Immature natural killer cell (primary cell): ENCODE results near the gene KRT20. TPM values are rescaled to one million over a fixed set of nuclear protein-coding genes. Genes with fewer than 3 reads are reported as not detected.

Source experiments
- DNase-seq, 3 donors: peaks; one replicate each; pipeline ENCODE4 v3.0.0; 2022; ENCODE audit warnings: mixed read lengths in 1 of 3
- H3K27ac Mint-ChIP-seq, 6 donors: one replicate each; pipeline ENCODE4 v1.8.0; 2020; ENCODE audit warnings: mixed read lengths in 6 of 6, mild to moderate bottlenecking in 5 of 6, inconsistent platforms in 4 of 6, moderate library complexity in 3 of 6
- H3K27me3 Mint-ChIP-seq, 3 donors: one replicate each; pipeline ENCODE4 v1.8.0; 2020 to 2021; ENCODE audit warnings: low read depth in 3 of 3, mild to moderate bottlenecking in 3 of 3, mixed read lengths in 3 of 3, moderate library complexity in 3 of 3, inconsistent platforms in 1 of 3
- H3K36me3 Mint-ChIP-seq, 3 donors: one replicate each; pipeline ENCODE4 v1.8.0; 2020; ENCODE audit warnings: mixed read lengths in 3 of 3, inconsistent platforms in 2 of 3, mild to moderate bottlenecking in 2 of 3
- H3K4me1 Mint-ChIP-seq, 2 donors: one replicate each; pipeline ENCODE4 v1.8.0; 2020; ENCODE audit warnings: inconsistent platforms in 2 of 2, mild to moderate bottlenecking in 2 of 2, mixed read lengths in 2 of 2, moderate library complexity in 1 of 2
- H3K4me3 Mint-ChIP-seq, 5 donors: one replicate each; pipeline ENCODE4 v1.8.0; 2020; ENCODE audit warnings: mild to moderate bottlenecking in 5 of 5, mixed read lengths in 5 of 5, inconsistent platforms in 3 of 5, moderate library complexity in 3 of 5
- H3K9me3 Mint-ChIP-seq, 6 donors: one replicate each; pipeline ENCODE4 v1.8.0; 2020; ENCODE audit warnings: mild to moderate bottlenecking in 6 of 6, mixed read lengths in 6 of 6, inconsistent platforms in 4 of 6, moderate library complexity in 3 of 6
- polyA plus RNA-seq, 3 donors: library from polyadenylated mRNA; unstranded; fragments of 300-500 nt; fragmentation: Illumina TruSeq; gene quantifications; one replicate each; pipeline ENCODE4 v1.2.3, GENCODE V29; 2021

Gene KRT20
- polyA plus RNA-seq, 3 donors from 2014 or later, result not detected

DNA sequence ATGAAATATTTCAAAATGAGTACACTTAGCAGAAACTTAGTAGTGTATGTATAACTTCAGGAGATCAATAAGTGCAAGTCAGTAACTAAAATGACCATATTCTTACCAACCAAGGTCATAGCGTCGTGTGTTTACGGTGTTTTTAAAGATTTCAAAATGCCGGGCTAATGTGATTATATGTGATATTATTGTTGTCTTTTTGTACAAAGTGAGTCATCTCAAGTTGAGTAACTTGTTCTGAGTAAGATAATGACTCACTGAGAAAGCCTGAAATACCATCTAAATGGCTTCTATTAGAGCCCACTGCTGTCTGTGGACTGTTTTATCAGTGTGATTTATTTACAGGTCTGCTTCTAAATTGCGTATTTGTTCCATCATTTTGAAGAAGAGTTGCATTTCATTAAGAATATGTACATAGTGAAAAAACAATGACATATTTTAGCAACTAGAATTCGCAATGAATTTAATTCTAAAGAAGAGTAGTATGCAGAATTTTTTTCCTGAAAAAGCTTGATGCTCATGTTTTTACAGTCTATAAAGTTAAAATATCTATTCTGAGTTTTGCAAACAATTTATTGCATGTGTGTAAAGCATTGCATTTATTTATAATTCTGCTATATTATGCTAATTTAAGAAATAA is 30.7 kb downstream of the KRT20 start:
- H3K27me3 Mint-ChIP-seq, result peaks cover 5 to 8% (median 7%) of the 10 kb centered on the region in 3 donors
- H3K36me3 Mint-ChIP-seq, result no peaks in the 10 kb centered on the region
- DNase-seq, result no peak
- no peak overlapping the region for H3K4me3 Mint-ChIP-seq
- no peaks in the 10 kb centered on the region for H3K4me1 Mint-ChIP-seq
- H3K27ac Mint-ChIP-seq, result no peak overlapping the region
- H3K9me3 Mint-ChIP-seq, result no peaks in the 10 kb centered on the region

DNA sequence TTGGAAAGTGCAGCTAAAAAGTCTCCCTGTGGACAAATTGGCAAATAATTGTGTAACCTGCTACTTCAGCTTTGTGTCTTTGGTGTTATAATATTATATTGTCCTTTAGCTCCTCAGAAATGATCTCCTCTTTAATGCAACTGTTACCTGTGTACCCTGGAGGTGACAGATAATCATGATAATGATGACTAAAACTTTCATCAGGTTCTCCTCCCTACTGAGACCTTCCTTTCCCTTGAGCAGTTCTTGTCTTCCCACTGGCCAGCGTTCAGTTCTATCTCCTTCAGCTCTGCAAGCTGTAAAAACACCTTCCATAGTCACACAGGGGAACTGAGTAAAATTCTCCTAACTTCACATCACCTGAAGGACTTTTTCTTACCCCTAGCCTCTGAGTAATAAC is 32.7 kb downstream of the KRT20 start:
- H3K4me3 Mint-ChIP-seq, result no peak overlapping the region
- no peaks in the 10 kb centered on the region for H3K36me3 Mint-ChIP-seq
- no peak overlapping the region for H3K27ac Mint-ChIP-seq
- H3K4me1 Mint-ChIP-seq, result no peaks in the 10 kb centered on the region
- no peaks in the 10 kb centered on the region for H3K9me3 Mint-ChIP-seq
- H3K27me3 Mint-ChIP-seq, result peaks cover 3 to 8% (median 7%) of the 10 kb centered on the region in 3 donors
- no peak for DNase-seq

DNA sequence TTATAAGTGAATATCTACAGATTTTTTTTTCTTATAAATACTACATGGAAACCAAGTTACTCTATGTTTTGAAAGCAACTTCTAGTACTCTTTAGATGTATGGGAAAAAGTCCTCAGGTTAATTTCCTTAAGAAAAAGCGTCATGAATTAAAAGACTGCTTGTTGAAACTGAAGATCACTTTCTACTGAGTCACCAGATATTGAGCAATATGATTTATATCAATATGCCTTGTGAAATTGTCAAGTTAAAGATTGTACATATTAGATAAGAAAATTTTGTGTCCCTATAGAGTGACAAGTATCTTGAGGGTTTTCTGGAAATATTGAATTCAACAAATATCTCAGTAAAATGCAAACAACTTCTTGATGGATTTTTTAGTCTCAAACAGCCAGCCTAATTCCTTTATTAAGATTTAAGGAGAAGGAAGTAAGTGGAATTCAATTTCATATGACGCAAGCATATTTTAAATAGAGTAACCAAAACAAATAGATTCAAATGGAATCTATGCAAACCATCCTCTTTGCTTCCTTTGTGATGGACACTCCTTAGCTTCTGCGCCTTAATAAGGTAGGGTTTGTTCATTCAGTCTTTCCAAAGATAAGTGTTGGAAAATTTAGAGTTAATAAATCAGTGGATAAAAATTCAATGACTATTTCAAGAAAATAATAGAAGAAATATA is 34.6 kb downstream of the KRT20 start:
- Mint-ChIP-seq H3K4me3 (no peak overlapping the region), H3K4me1 (no peaks in the 10 kb centered on the region), H3K9me3 (no peaks in the 10 kb centered on the region), H3K36me3 (no peaks in the 10 kb centered on the region), H3K27me3 (peaks cover 3 to 14% (median 7%) of the 10 kb centered on the region in 3 donors), H3K27ac (no peak overlapping the region)
- DNase-seq, result no peak

DNA sequence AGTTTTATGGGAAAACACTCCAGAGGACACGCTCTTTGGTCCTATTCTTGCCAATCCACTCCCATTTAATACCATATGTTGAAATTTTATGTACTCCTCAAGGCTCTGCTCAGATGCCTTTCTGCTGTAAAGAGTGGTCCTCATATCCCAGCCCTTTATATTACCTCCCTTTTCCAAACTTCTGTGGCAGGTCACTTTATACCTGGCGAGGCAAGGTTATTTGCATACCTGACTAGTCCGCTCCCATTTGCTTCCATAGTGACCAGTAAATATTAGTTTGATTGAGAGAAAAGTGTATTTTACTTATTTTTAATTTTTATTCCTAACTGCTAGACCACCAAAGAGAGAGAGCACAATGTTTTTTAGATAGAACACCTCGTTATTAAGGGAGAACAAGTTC is 35.3 kb downstream of the KRT20 start:
- peaks cover 3 to 17% (median 10%) of the 10 kb centered on the region in 3 donors for H3K27me3 Mint-ChIP-seq
- H3K36me3 Mint-ChIP-seq, result no peaks in the 10 kb centered on the region
- H3K4me1 Mint-ChIP-seq, result no peaks in the 10 kb centered on the region
- no peak overlapping the region for H3K27ac Mint-ChIP-seq
- DNase-seq, result no peak
- H3K4me3 Mint-ChIP-seq, result no peak overlapping the region
- no peaks in the 10 kb centered on the region for H3K9me3 Mint-ChIP-seq

DNA sequence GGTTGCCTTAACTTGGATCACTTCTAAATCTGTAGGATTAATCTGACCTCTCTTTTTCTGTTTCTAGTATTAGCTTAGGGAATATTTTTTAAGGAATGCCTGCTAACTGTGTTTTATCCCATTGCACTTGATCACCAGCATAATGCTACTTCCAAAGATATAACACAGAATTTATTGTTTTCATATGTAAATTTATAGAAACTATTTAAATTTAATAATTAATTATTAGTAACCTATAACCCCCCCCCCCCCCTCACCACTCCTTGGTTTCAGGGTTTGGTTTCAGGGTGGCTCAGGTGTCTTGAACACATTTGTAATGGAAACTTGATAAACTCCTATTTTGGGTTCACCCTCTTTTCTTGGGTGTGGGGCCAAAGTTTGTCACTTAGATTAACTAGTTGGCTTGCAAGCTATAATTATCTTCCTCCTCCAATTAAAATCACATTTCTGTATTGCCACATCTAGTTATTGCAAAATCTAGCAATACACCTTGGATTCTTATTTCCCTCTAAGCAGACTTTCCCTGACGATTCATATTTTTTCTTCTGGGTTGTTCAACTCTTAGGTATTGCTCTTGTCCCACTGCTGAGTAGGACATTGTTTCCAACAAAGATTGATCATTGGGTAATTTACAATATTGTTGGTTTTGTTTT is 36.3 kb downstream of the KRT20 start:
- H3K27me3 Mint-ChIP-seq, result peaks cover 0 to 19% (median 16%) of the 10 kb centered on the region in 3 donors
- no peaks in the 10 kb centered on the region for H3K4me1 Mint-ChIP-seq
- H3K4me3 Mint-ChIP-seq, result no peak overlapping the region
- H3K9me3 Mint-ChIP-seq, result no peaks in the 10 kb centered on the region
- H3K36me3 Mint-ChIP-seq, result no peaks in the 10 kb centered on the region
- no peak overlapping the region for H3K27ac Mint-ChIP-seq
- DNase-seq, result no peak

DNA sequence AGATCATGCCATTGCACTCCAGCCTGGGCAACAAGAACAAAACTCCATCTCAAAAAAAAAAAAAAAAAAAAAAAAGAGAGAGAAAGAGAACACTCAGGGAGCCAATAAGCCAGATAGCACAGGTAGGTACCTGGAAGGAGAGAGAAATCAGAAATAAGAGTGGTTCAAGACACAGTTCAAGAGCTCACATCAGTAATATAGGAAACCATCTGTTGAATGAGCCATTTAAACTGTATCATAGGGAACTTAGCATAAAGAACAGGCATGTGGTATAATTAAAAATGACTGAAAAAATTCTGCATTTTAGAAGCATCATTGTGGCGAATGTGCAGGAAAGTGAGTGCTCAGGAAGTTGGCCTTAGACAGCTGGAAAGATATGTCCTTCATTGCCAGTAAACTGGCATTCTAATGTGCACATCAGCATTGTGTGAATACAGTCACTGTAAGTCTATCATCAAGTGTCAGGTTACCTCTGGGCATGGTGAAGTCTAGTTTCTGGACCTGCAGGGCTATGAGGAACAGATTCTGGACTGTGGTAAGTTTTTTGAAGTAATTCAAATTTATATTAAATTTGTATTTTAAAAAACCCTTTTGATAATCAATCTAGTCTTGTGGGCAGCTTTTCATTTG is 38.4 kb downstream of the KRT20 start:
- H3K27me3 Mint-ChIP-seq, result peaks cover 0 to 19% (median 13%) of the 10 kb centered on the region in 3 donors
- peaks cover 0 to 2% (median 0%) of the 10 kb centered on the region in 6 donors for H3K9me3 Mint-ChIP-seq
- H3K4me1 Mint-ChIP-seq, result no peaks in the 10 kb centered on the region
- H3K27ac Mint-ChIP-seq, result no peak overlapping the region
- H3K4me3 Mint-ChIP-seq, result no peak overlapping the region
- H3K36me3 Mint-ChIP-seq, result no peaks in the 10 kb centered on the region
- no peak for DNase-seq

DNA sequence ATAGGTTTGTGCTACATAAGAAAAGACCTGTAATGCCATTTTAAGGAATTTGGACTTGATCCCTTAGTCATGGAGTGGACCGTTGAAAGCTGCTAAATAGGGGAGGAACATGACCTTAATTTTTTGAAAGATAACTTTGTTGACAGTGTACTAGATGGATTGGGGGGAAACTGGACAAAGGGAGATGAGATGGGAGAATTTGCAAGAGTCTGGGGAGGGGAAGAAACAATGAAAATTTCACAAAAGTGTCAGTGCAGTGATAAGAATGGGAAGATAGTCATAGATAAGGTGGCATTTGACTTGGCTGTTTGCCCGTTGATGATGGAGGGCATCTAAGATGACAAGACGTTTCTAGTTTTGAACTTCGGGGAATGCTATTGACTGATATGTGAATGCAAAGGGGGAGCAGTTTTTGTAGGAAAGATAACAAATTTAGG is 40.4 kb downstream of the KRT20 start:
- no peak overlapping the region for H3K4me3 Mint-ChIP-seq

DNA sequence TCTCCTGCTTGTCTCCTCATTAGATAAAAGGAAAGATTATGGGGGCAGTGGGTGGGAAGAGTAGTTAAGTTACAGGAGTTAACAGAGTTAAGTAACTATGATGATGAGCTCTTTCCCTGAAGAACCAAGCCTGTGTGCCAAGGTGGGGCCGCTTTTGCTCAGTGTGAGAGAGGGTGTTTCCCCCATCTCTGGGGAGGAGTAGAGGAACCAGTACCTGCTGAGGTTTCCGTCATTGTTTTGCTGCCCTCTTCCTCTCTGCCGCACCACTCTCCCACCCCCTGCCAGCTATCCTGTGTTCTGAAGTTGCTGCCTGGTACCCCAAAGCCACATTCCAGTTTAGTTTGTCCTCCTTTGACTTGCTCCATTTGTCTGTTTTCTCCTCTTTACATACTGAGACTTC is 41.8 kb downstream of the KRT20 start:
- Mint-ChIP-seq H3K27ac (no peak overlapping the region), H3K4me3 (no peak overlapping the region), H3K4me1 (no peaks in the 10 kb centered on the region), H3K27me3 (peaks cover 0 to 17% (median 13%) of the 10 kb centered on the region in 3 donors), H3K9me3 (peaks cover 0 to 2% (median 0%) of the 10 kb centered on the region in 6 donors), H3K36me3 (peaks cover 4 to 9% (median 4%) of the 10 kb centered on the region in 3 donors)
- no peak for DNase-seq

More for the DNA sequence above, 40.4 kb downstream of the KRT20 start:
- Mint-ChIP-seq H3K27ac (no peak overlapping the region), H3K9me3 (peaks cover 0 to 2% (median 0%) of the 10 kb centered on the region in 6 donors), H3K27me3 (peaks cover 0 to 20% (median 13%) of the 10 kb centered on the region in 3 donors), H3K36me3 (peaks cover 0 to 4% (median under 1%) of the 10 kb centered on the region in 3 donors), H3K4me1 (no peaks in the 10 kb centered on the region)
- DNase-seq, result no peak

DNA sequence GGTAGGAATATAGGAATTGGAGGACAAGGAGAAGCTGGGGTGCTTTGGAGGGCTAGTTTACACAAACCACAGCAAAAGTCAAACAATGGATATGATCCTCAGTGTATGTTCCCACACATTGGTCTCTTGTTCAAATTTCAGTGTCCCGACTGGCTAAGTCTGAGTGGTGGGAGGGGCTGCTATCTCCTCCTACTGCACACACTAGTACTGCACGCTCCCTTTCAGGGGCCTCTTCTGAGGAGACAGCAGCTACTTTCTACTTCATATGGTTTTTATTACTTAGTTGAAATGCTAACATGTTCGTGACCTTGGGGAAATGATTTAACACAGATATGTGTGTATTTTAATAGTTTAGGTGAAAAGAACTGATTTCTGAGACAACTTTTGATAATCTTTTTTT is 43.8 kb downstream of the KRT20 start:
- Mint-ChIP-seq H3K4me1 (no peaks in the 10 kb centered on the region), H3K36me3 (peaks cover 4 to 10% (median 4%) of the 10 kb centered on the region in 3 donors), H3K27ac (no peak overlapping the region), H3K4me3 (no peak overlapping the region), H3K9me3 (peaks cover 0 to 2% (median 0%) of the 10 kb centered on the region in 6 donors), H3K27me3 (peaks cover 0 to 17% (median 13%) of the 10 kb centered on the region in 3 donors)
- no peak for DNase-seq

DNA sequence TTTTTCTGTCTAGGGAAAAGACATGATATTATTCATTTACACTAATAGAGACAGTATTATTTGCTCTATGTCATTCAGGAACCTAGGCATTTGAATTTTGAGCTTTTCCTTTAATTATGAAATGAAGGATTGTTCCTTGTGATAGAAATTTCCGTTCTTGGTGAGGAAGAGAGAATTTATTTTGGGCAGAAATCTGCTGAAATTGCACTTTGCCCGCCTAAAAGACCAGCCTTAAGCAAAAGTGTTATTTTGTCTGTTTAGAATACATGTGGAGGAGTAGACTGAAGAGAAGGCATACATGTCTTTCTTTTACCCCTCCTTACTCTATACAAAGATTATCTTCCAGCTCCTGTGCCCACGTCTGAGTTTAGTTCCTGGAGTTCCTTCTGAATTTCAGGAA is 45.8 kb downstream of the KRT20 start:
- no peak overlapping the region for H3K4me3 Mint-ChIP-seq
- H3K9me3 Mint-ChIP-seq, result peaks cover 0 to 2% (median 0%) of the 10 kb centered on the region in 6 donors
- no peak for DNase-seq
- no peaks in the 10 kb centered on the region for H3K4me1 Mint-ChIP-seq
- peaks cover 1 to 6% (median 3%) of the 10 kb centered on the region in 3 donors for H3K27me3 Mint-ChIP-seq
- no peak overlapping the region for H3K27ac Mint-ChIP-seq
- H3K36me3 Mint-ChIP-seq, result peaks cover 10 to 23% (median 16%) of the 10 kb centered on the region in 3 donors

DNA sequence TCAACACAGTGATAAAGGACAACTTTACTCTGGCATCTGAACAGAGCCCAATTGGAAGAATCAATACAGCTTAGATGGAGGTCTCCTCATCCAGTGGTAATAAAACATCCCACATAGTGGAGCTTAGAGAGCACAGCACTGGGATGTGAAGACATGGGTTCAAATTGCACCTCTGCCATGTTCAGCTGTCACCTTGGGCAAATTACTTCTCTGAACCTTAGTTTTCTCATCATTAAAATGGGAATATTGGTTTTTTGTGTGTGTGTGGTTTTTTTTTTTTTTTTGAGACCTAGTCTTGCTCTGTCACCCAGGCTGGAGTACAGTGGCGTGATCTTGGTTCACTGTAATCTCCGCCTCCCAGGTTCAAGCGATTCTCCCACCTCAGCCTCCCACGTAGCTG is 49.0 kb downstream of the KRT20 start:
- Mint-ChIP-seq H3K27me3 (peaks cover 1 to 2% (median 2%) of the 10 kb centered on the region in 3 donors), H3K36me3 (peaks cover 9 to 28% (median 23%) of the 10 kb centered on the region in 3 donors), H3K9me3 (no peaks in the 10 kb centered on the region)

DNA sequence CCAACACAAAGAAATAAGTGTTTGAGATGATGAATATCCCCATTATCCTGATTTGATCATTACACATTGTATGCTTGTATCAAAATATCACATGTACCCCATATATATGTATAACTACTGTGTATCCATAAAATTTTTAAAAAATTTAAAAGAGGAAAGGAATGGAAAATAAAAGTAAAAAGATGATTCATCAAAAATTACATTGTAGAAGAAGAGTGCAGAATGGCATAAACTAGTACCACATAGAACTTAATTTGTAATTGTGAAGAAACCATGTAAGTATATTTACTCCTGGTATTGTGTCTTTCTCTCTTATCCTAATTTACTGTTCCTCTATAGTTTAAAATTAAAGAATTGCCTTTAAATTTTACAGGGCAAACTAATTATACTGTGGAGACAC is 51.2 kb downstream of the KRT20 start:
- Mint-ChIP-seq H3K27me3 (peaks cover 0 to 1% (median 0%) of the 10 kb centered on the region in 3 donors), H3K4me1 (no peaks in the 10 kb centered on the region), H3K36me3 (peaks cover 6 to 29% (median 26%) of the 10 kb centered on the region in 3 donors), H3K4me3 (no peak overlapping the region), H3K9me3 (no peaks in the 10 kb centered on the region), H3K27ac (no peak overlapping the region)
- no peak for DNase-seq

More for the DNA sequence above, 49.0 kb downstream of the KRT20 start:
- Mint-ChIP-seq H3K4me1 (no peaks in the 10 kb centered on the region), H3K27ac (no peak overlapping the region), H3K4me3 (no peak overlapping the region)
- DNase-seq, result no peak

DNA sequence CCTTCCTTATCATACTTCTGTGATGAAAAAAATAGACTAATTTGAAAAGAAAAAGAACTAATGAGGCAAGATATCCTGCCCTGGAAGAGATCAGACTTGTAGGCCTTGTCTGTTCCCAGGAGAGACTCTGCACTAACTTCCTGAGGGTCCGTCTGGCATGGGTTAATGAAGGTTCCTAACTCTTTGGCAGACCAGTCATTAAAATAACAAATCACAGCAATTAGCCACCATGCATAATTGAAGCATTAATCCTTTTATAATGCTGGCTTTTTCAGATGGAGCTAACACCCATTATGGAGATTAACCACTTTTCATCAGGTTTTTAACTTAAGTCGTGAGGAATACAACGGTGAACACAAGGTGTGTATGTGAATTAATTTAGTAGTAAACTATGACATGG is 52.2 kb downstream of the KRT20 start:
- Mint-ChIP-seq H3K4me3 (no peak overlapping the region), H3K36me3 (peaks cover 10 to 32% (median 24%) of the 10 kb centered on the region in 3 donors), H3K9me3 (peaks cover 0 to under 1% (median 0%) of the 10 kb centered on the region in 6 donors), H3K27ac (no peak overlapping the region), H3K4me1 (no peaks in the 10 kb centered on the region), H3K27me3 (peaks cover 0 to 4% (median 1%) of the 10 kb centered on the region in 3 donors)
- no peak for DNase-seq
